Bone marrow (tissue), 2 donors: ENCODE results near the gene CEACAM8.
"Not testable (repeated sequence)": the region's sequence is repeated elsewhere in the genome, so short reads cannot be mapped to it uniquely, and the experiment has no call there.

Experiments used
- DNase-seq, 2 donors: peaks; one replicate each; lab custom pipeline; 2025; lab: John Stamatoyannopoulos, UW

Gene CEACAM8

GRCh38 chr19:42594617-42595489 is at the start of gene CEACAM8:
Gene CEACAM8 (minus strand): TSS chr19:42594924. CDS start chr19:42594828, 96 bp downstream.
- DNase-seq = no peak

GRCh38 chr19:42639324-42640092 is 44.8 kb upstream of the CEACAM8 start:
- not testable (repeated sequence) for DNase-seq

GRCh38 chr19:42635233-42635539 is 40.5 kb upstream of the CEACAM8 start:
- DNase-seq = no peak

- DNase-seq = peak in 1 of 2 donors; percentile 16
These were observed 39.9 kb upstream of the CEACAM8 start for GRCh38 chr19:42634409-42635232.

GRCh38 chr19:42629191-42629590 is 34.5 kb upstream of the CEACAM8 start:
- DNase-seq = no peak

- DNase-seq = no peak
These were observed 33.9 kb upstream of the CEACAM8 start for GRCh38 chr19:42628411-42629140.

GRCh38 chr19:42627916-42628315 is 33.2 kb upstream of the CEACAM8 start:
- no peak for DNase-seq

GRCh38 chr19:42626181-42626580 is 31.5 kb upstream of the CEACAM8 start:
- no peak for DNase-seq

GRCh38 chr19:42619271-42619670 is 24.5 kb upstream of the CEACAM8 start:
- DNase-seq = no peak

- DNase-seq = no peak
These were observed 18.9 kb upstream of the CEACAM8 start for GRCh38 chr19:42613666-42614065.

GRCh38 chr19:42610401-42610915 is 15.7 kb upstream of the CEACAM8 start:
- not testable (repeated sequence) for DNase-seq

- DNase-seq = no peak
These were observed 12.1 kb upstream of the CEACAM8 start for GRCh38 chr19:42606660-42607351.

- DNase-seq = no peak
These were observed 7.2 kb upstream of the CEACAM8 start for GRCh38 chr19:42601811-42602443.

- peak in 1 of 2 donors; percentile 14 for DNase-seq
These were observed 1.8 kb upstream of the CEACAM8 start for GRCh38 chr19:42596391-42597072.

GRCh38 chr19:42595550-42596172 is 937 bp upstream of the CEACAM8 start:
- no peak for DNase-seq

- no peak for DNase-seq
These were observed 4.9 kb downstream of the CEACAM8 start for GRCh38 chr19:42589792-42590191.

GRCh38 chr19:42584466-42584865 is 10.3 kb downstream of the CEACAM8 start:
- no peak for DNase-seq

GRCh38 chr19:42577016-42577415 is 17.7 kb downstream of the CEACAM8 start:
- DNase-seq = no peak

GRCh38 chr19:42576241-42576640 is 18.5 kb downstream of the CEACAM8 start:
- no peak for DNase-seq
